Stimulated activated CD4-positive, alpha-beta T cell treated with anti-CD3 and anti-CD28 coated beads, TNF-alpha, amount 100 ng/mL, for 48 hours (primary cell): ENCODE data around the gene FSTL4.
A peak's percentile ranks its signal among the peaks of the same experiment; 100 is the strongest.

Experiments
- DNase-seq, 3 donors: peaks; one replicate each; pipeline ENCODE4 v3.0.0-alpha.2; 2020; ENCODE audit warnings: low read depth in 3 of 3

Gene FSTL4

DNA sequence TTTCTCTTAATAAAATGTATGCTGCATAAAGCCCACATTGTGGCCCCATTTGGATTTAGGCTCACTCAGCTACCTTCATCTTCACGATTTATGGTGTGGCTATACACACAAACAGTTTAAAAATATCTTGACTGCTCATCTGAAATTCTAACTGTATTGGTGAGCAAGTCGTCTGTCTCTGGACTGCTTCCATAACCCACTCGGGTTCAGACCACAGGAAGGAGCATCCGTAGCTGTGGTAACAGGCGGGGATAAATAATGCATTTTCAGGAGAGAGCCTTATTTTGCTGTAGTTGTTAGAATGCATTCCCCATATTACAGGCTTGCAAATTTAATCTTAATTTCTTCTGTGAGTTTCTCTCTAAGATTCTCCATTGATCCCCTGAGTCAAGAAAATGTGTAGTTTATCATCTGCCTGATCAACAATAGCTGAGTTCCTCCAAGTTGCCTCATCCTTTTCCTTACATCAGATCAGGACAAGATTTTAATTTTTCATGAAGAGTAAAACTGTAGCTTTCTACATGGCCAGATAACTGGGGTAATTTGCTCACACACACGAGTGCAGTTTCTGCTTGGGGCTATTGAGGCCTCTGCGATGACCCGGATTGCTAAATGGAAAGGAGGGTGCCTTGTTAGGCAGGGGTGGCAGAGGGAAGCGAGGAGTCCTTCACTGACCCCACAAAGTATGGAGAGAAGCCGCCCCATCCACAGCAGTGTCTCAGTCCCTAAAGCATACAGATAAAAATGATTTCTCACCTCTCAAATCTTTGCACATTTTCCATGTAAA lies 133.9 kb downstream of the FSTL4 start:
- DNase-seq: no peak

DNA sequence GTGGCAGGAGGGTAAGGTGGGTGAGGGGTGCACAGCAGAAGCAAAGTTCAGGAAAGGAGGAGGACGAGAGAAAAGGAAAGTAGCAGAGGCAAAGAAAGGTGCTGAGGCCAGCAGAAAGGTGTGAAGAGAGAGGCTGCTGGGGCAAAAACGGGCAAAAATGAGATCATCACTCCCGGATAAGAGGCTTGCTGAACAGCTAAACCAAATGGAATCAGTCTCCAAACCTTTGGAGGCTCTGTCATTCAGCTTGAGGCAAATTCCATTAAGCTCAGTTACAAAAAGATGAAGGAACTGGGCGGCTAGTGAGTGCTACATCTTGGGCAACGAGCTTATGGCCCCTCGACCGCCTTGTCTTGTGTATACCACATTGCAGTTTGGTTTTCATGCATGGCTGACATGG lies 136.4 kb downstream of the FSTL4 start:
- DNase-seq: no peak

GRCh38 chr5:133474851-133475590 lies 137.3 kb downstream of the FSTL4 start:
- DNase-seq: no peak

- no peak for DNase-seq
Measured at GRCh38 chr5:133473291-133473690, 139.1 kb downstream of the FSTL4 start.

DNA sequence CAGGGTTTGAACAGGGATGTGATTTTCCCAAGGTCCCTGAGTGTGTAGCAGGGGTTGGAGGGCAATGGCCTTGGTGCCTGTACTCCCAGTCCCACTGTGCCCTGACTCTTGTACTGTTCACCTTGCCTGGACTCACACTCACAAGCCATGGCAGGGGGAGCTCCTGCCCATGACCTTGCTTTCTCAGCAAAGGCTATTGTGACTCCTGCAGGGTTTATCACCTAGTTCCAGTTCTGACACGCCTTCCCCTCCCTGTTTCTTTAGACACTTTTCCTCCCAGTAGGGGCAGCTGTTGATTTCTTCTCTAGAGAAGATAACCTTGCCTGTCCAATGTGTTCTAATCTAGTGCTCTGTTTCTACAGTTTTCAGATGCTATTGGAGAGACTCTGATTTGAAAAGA lies 139.5 kb downstream of the FSTL4 start:
- DNase-seq: no peak

GRCh38 chr5:133471699-133472098 lies 140.6 kb downstream of the FSTL4 start:
- no peak for DNase-seq

DNA sequence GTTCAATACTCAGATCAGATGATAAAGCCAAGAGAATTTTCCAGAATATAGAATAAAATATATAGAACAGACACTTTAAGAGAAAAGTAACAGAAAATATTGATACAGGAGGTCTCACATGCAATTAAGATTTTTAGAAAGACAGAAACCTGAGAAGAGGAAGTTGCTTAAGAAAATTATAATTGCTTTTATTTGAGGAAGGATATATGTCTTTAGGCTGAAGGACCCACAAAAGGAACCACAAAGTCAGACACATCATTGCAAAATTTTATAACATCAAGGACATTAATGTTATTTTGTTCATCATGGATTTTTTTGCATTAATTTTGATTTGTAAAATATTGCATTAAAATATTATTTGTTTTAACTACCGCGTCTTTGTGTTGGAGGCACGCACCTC lies 141.5 kb downstream of the FSTL4 start:
- DNase-seq: no peak

DNA sequence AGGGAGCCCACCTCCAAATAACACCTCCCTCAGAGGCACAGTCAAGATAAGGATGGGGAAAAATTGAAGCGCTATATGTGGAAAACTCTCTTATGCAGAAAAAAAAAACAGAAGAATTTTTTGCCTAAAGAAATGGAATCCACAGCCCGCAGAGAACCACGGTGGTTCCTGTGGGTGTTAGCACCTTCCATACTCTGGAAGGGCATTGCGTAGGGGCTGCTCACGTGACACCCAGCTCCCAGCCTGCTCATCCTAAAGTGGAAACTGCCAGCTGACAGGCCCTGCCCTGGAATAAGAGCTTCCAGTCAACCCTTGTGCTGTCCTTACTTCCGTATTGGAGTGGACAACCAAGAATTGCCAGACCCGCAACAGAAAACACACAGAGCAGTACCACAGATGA lies 142.5 kb downstream of the FSTL4 start:
- DNase-seq: no peak

DNA sequence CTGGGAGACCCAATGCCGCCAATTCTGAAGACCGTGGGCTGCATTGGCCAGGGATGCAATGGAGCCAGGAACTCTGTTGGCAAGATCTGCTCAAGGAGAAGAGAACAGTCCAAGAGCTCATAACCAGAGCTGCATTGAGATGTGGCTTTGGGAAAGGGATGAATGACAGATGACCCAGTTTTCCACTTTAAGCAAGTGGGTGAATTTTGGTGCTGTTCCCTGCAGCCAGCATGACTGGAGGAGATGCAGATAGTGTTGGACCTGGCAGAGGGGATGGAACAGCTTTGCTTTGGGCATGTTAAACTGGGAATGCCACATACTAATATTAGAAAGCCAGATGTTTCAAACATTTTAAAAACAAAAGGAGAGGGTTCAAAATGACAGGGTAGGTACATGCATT lies 143.1 kb downstream of the FSTL4 start:
- DNase-seq: no peak

DNA sequence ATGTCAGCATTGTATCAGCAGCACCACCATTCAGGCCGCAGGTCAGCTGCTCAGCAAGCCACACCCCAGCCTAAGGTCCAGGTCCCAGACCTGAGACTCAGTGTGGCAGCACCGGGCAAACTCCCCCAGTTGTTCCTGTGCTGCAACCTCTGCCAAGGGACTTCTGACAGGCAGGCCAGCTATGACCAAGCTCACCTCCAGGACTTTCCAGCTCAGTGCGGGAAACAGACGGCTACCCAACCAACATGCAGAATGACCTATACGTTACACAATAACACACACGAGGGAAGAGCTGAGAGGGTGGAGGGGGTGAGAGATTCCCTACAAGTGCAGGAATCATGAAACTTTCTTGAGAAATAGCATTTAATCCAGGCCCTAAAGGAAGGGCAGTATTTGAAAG lies 143.7 kb downstream of the FSTL4 start:
- DNase-seq: no peak

GRCh38 chr5:133467826-133468463 lies 144.4 kb downstream of the FSTL4 start:
- DNase-seq: no peak

- DNase-seq: no peak
Measured at GRCh38 chr5:133467335-133467779, 145.0 kb downstream of the FSTL4 start.

- DNase-seq: no peak
Measured at GRCh38 chr5:133466556-133467334, 145.6 kb downstream of the FSTL4 start.

DNA sequence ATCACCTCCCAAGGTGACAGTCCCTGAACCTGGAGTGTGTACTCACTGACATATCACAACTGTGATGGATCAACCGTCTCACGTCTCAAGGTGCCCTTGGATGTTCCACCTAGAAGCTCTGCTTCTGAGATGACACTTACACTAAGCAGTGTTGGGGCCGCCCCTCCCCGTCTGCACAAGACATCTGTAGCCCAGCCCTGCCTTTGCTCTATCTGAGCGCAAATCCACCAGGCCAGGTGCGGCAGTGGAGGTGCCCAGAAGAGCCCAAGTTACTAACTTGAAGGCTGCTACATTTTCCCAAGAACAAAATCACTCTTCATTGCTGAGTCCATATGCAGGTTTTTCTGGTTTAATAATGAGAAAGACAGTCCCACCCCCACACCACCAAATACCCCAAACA lies 148.3 kb downstream of the FSTL4 start:
- DNase-seq: no peak

GRCh38 chr5:133461796-133462516 lies 150.4 kb downstream of the FSTL4 start:
- no peak for DNase-seq

- DNase-seq: peak; percentile 12 to 33 (median 18)
Measured at GRCh38 chr5:133460172-133460758, 152.1 kb downstream of the FSTL4 start.

DNA sequence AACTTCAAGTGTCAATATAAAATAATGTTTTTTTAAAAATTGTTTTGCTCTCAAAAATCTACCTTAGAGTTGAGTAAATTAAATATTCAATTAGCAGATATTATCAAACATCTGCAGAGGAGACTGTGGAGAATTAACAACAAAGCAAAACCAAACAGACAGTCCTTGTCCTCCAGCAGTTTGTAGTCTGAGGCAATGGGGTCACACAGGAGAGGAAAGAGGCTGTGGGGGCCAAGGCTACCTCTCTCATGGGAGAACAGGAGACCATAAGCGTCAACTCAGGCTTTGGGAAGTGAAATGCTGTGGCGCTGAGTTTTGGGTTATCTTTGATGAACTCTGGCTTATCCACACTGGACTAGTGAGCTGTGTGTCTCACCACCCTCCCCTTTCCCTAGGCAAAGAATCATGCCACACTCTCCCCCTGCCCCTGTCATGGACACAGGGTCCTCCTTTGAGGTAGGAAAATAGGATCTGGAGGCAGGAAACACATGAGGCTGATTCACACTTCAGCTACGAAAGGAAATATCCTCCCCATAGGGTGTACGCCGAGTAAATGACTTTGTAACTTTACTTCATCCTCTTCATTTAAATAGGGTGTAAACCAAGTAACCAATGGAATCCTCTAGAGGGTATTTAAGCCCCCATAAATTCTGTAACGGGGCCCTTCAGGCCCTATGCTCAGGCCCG lies 152.7 kb downstream of the FSTL4 start:
- no peak for DNase-seq

GRCh38 chr5:133458435-133458834 lies 153.9 kb downstream of the FSTL4 start:
- no peak for DNase-seq

DNA sequence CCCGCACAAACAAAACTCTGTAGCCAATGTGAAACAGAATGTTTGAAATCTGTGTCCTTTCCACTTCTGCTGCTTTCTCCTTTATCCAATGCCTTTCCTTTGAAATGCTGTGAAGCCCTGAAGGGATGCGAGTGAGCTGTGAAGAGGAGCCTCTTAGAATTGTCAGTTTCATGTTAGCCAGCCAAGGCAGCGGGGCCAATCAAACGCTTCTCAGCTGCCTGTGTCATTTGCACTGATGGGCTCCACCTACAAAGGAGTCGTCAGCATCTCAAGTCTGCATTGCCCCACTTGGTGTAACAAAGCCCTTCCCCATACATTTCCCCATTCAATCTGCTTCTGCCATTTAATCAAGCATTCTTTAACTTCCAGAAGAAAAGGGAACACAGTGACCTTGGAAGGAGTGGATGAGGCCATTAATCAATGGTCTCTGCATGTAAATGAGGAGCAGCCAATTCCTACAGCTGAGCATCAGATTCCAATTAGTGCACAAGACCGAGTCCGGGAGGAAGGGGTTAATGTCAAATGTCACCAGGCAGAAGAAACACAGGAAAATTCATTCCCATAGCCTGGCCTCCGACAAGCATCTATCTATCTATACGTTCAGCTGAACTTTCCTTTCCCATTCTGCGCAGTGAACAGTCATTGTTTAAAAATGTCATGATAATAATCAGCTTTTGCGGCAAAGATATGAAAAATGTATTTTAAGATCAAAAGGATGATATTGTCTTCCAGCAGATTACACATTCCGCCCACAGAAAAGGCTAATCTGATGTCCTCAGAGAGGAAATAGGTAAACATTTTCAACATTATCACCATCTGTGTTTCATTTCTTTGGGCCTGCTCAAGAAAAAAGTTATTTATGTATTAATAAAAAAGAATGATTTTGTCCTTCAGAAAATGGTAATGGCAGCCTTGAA lies 154.6 kb downstream of the FSTL4 start:
- no peak for DNase-seq
